ENCODE results near the gene KRT81.
"Not testable (repeated sequence)": the region's sequence is repeated elsewhere in the genome, so short reads cannot be mapped to it uniquely, and the experiment has no call there.

The KRT81 gene

GRCh38 chr12:52254965-52255751 is 36.2 kb downstream of the KRT81 start:
- no peaks in the 10 kb centered on the region for H3K9me3 ChIP-seq
- TF ChIP-seq CTCF (IDR thresholded peaks at IDR 0.05): no peak
- H3K27ac ChIP-seq: no peak overlapping the region
- H3K4me3 ChIP-seq: no peak overlapping the region
- no peaks in the 10 kb centered on the region for H3K36me3 ChIP-seq
- intact Hi-C loops (cut with DNase I; ENCODE audit: low total_unique reads): no loop called here
- H3K4me1 ChIP-seq: peaks cover 0 to 18% (median 11%) of the 10 kb centered on the region in 4 donors
- peak in 1 of 2 donors; percentile 10 for DNase-seq
- peaks cover 3 to 33% of the 10 kb centered on the region in 2 donors for H3K27me3 ChIP-seq

DNA sequence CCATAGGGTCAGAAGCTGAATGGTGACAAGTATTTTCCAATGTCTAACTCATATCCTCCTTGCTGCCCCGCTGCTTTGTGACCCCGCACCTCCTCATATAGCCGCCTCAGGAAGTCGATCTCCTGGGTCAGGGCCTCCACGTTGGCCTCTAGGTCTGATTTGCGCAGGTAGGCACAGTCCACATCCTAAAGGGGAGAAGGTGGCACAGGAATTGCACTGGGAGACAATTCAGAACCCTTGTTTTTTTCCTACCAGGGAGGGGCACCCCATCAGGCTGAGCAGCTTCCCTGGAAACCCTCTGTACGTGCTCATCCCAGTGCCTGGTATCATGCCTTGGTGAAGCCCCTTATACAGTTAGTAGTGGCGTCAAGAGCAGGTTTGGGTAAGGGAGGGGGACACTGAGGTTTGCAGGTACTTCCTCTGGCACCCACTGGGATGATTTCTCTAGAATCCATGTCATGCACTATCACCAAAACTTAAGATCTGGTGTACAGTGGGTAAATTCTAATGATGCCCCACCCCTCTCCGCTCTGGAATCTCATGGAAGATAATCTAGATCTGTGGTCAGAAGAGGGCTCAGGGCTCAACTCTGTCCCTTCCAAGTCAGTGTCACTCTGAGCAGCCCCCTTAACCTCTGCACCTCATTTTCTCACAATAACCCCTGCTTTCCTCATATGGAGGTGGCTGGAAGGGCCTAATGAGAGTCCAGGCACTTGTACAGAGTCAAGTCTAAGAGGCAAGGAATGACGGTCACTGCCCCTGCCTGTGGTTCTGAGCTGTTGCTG is 37.0 kb downstream of the KRT81 start:
- DNase-seq: peak in 1 of 2 donors; percentile 19
- H3K27me3 ChIP-seq: peaks cover 3 to 33% of the 10 kb centered on the region in 2 donors

GRCh38 chr12:52253391-52254179 is 37.7 kb downstream of the KRT81 start:
- Histone ChIP-seq H3K4me3 (no peak overlapping the region), H3K36me3 (no peaks in the 10 kb centered on the region), H3K27me3 (peaks cover 3 to 30% of the 10 kb centered on the region in 2 donors), H3K9me3 (no peaks in the 10 kb centered on the region), H3K27ac (no peak overlapping the region), H3K4me1 (peaks cover 0 to 26% (median 18%) of the 10 kb centered on the region in 4 donors)
- intact Hi-C loops (cut with DNase I; ENCODE audit: low total_unique reads): no loop called here
- no peak for TF ChIP-seq CTCF (IDR thresholded peaks at IDR 0.05)
- DNase-seq: peak in 1 of 2 donors; percentile 54

More for the DNA sequence above, 37.0 kb downstream of the KRT81 start:
- Histone ChIP-seq H3K4me1 (peaks cover 0 to 22% (median 14%) of the 10 kb centered on the region in 4 donors), H3K36me3 (no peaks in the 10 kb centered on the region), H3K27ac (no peak overlapping the region), H3K9me3 (no peaks in the 10 kb centered on the region), H3K4me3 (no peak overlapping the region)
- TF ChIP-seq CTCF (IDR thresholded peaks at IDR 0.05): no peak
- intact Hi-C loops (cut with DNase I; ENCODE audit: low total_unique reads): no loop called here

DNA sequence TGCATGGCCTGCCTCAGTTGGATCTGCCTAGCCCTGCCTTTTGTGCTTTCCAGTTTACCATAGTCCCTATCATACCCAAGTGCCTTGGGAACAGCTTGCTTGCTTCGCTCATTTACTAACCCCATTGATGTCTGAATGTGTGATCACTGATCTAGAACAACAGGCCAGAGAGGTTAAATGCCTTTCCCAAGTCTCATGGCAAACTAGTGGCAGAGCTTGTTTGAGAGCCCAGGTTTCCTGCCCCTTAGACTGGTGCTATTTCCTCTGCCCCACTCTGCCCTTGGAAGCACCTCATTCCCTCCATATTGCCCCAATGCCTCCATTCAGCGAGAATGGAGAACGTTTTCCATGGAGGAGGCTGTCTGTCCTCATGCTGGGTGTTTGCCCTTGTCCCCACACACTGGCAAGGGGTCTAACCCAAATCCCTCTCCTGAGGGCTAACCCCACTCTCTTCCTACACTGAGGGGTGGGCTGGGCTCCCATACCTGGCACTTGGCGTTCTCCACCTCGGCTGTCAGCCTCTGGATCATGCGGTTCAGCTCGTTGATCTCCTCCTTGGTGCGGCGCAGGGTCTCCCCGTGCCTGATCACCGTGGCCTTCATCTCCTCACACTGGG is 38.5 kb downstream of the KRT81 start:
- TF ChIP-seq CTCF (IDR thresholded peaks at IDR 0.05): no peak
- peaks cover 0 to 27% (median 21%) of the 10 kb centered on the region in 4 donors for H3K4me1 ChIP-seq
- peaks cover 0 to 23% of the 10 kb centered on the region in 2 donors for H3K27me3 ChIP-seq
- H3K27ac ChIP-seq: no peak overlapping the region
- DNase-seq: peak in 1 of 2 donors; percentile 43
- intact Hi-C loops (cut with DNase I; ENCODE audit: low total_unique reads): no loop called here
- no peaks in the 10 kb centered on the region for H3K9me3 ChIP-seq
- H3K4me3 ChIP-seq: no peak overlapping the region
- no peaks in the 10 kb centered on the region for H3K36me3 ChIP-seq

GRCh38 chr12:52252175-52252615 is 39.1 kb downstream of the KRT81 start:
- intact Hi-C loops (cut with DNase I; ENCODE audit: low total_unique reads): not testable (repeated sequence)

More at GRCh38 chr12:52252175-52252615, 39.1 kb downstream of the KRT81 start:
- H3K27ac ChIP-seq, H3K9me3 ChIP-seq, H3K4me3 ChIP-seq, H3K36me3 ChIP-seq: not testable (repeated sequence)
- peaks cover 0 to 16% of the 10 kb centered on the region in 2 donors for H3K27me3 ChIP-seq
- DNase-seq: peak in 1 of 2 donors; percentile 64
- H3K4me1 ChIP-seq: peaks cover 0 to 33% (median 27%) of the 10 kb centered on the region in 4 donors

Measured in tibial artery (tissue), 4 donors.